SH-SY5Y (cell line): ENCODE results near the gene PRC1.

Experiments used
- GATA2 ChIP-seq: IDR thresholded peaks from 2 replicates; pipeline ENCODE4 v1.6.1; 2011; ENCODE audit warnings: mild to moderate bottlenecking, low read depth, low read length
- GATA3 ChIP-seq: IDR thresholded peaks from 2 replicates; pipeline ENCODE4 v1.6.1; 2011; ENCODE audit warnings: low read depth, mild to moderate bottlenecking, low read length, moderate library complexity

GRCh38 chr15:90957031-90957790, 37.1 kb downstream of the PRC1 start:
- no peak for TF ChIP-seq GATA3
- no peak for TF ChIP-seq GATA2
